WTC11 (cell line): ENCODE data around the gene ZFPM1.

Experiments
- ETV6 ChIP-seq: sonication (generic); formaldehyde crosslinking; IDR thresholded peaks from 2 replicates; pipeline ENCODE4 v1.8.1; 2022; ENCODE audit warnings: mild to moderate bottlenecking, missing genetic modification reagents
- IRF2 ChIP-seq: sonication (generic); formaldehyde crosslinking; IDR thresholded peaks from 2 replicates; pipeline ENCODE4 v1.8.0; 2022; ENCODE audit warnings: low read depth, missing genetic modification reagents, borderline replicate concordance
- NR3C1 ChIP-seq: sonication (generic); formaldehyde crosslinking; conservative IDR thresholded peaks from 2 replicates; pipeline ENCODE4 v1.8.1; 2023; ENCODE audit warnings: low read depth, mild to moderate bottlenecking, missing genetic modification reagents
- SMAD3 ChIP-seq: sonication (generic); formaldehyde crosslinking; IDR thresholded peaks from 2 replicates; pipeline ENCODE4 v1.8.0; 2022; ENCODE audit warnings: missing genetic modification reagents, mild to moderate bottlenecking, borderline replicate concordance
- ZNF416 ChIP-seq: fragments of 250-450 bp; sonication (Bioruptor Pico); IDR thresholded peaks from 2 replicates; pipeline ENCODE4 v1.9.0; 2021; ENCODE audit warnings: mild to moderate bottlenecking, inconsistent platforms
- TF ChIP-seq, protein P1 (sequence below): fragments of 200-600 bp; IDR thresholded peaks from 2 replicates; pipeline ENCODE4 v1.8.0; 2022; ENCODE audit warnings: antibody characterized with exemption
- TF ChIP-seq, protein P2 (sequence below): sonication (generic); formaldehyde crosslinking; IDR thresholded peaks from 2 replicates; pipeline ENCODE4 v1.8.1; 2023; ENCODE audit warnings: mild to moderate bottlenecking, missing genetic modification reagents, moderate library complexity

- no peak for TF ChIP-seq IRF2 (CRISPR knock-in tag)
- TF ChIP-seq ZNF416 (CRISPR knock-in tag) = no peak
- TF ChIP-seq, protein P1, sequence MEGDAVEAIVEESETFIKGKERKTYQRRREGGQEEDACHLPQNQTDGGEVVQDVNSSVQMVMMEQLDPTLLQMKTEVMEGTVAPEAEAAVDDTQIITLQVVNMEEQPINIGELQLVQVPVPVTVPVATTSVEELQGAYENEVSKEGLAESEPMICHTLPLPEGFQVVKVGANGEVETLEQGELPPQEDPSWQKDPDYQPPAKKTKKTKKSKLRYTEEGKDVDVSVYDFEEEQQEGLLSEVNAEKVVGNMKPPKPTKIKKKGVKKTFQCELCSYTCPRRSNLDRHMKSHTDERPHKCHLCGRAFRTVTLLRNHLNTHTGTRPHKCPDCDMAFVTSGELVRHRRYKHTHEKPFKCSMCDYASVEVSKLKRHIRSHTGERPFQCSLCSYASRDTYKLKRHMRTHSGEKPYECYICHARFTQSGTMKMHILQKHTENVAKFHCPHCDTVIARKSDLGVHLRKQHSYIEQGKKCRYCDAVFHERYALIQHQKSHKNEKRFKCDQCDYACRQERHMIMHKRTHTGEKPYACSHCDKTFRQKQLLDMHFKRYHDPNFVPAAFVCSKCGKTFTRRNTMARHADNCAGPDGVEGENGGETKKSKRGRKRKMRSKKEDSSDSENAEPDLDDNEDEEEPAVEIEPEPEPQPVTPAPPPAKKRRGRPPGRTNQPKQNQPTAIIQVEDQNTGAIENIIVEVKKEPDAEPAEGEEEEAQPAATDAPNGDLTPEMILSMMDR = no peak
- TF ChIP-seq, protein P2, sequence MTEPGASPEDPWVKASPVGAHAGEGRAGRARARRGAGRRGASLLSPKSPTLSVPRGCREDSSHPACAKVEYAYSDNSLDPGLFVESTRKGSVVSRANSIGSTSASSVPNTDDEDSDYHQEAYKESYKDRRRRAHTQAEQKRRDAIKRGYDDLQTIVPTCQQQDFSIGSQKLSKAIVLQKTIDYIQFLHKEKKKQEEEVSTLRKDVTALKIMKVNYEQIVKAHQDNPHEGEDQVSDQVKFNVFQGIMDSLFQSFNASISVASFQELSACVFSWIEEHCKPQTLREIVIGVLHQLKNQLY (CRISPR knock-in tag) = no peak
- no peak for TF ChIP-seq NR3C1
- TF ChIP-seq SMAD3 (CRISPR knock-in tag) = no peak
- TF ChIP-seq ETV6 = no peak
These were observed 71.3 kb downstream of the ZFPM1 start for GRCh38 chr16:88524274-88524972.
